Liver (tissue), 9 donors: ENCODE measurements around the gene CASP8AP2. TPM values are rescaled to one million over a fixed set of nuclear protein-coding genes. Genes with fewer than 3 reads are reported as not detected.

Experiments used
- DNase-seq: peaks from one replicate; pipeline ENCODE4 v3.0.0-alpha.2; 2017; ENCODE audit warnings: low spot score
- H3K27ac ChIP-seq, 2 donors: one replicate each; pipeline ENCODE4 v1.7.0; 2013; ENCODE audit warnings: inconsistent platforms in 2 of 2, low read length in 2 of 2, control low read depth in 1 of 2, low read depth in 1 of 2, mild to moderate bottlenecking in 1 of 2
- H3K27me3 ChIP-seq, 4 donors: one replicate each; pipeline versions ENCODE4 v1.6.1 to v1.7.0; 2013; ENCODE audit warnings: low read length in 3 of 4, inconsistent platforms in 1 of 4, mild to moderate bottlenecking in 1 of 4, moderate library complexity in 1 of 4; ENCODE audit not compliant: control insufficient read depth in 4 of 4, insufficient read depth in 4 of 4
- H3K36me3 ChIP-seq, 4 donors: one replicate each; pipeline versions ENCODE4 v1.6.1 to v1.7.0; 2013; ENCODE audit warnings: low read length in 3 of 4, mild to moderate bottlenecking in 3 of 4, low read depth in 1 of 4, moderate library complexity in 1 of 4; ENCODE audit not compliant: control insufficient read depth in 4 of 4, insufficient read depth in 3 of 4
- H3K4me1 ChIP-seq, 4 donors: one replicate each; pipeline versions ENCODE4 v1.6.1 to v1.7.0; 2013; ENCODE audit warnings: low read length in 3 of 4, mild to moderate bottlenecking in 3 of 4, moderate library complexity in 1 of 4; ENCODE audit not compliant: control insufficient read depth in 4 of 4, insufficient read depth in 4 of 4
- H3K4me3 ChIP-seq, 3 donors: one replicate each; pipeline versions ENCODE4 v1.6.1 to v1.7.0; 2013; ENCODE audit warnings: low read length in 3 of 3, control low read depth in 1 of 3, low read depth in 1 of 3, mild to moderate bottlenecking in 1 of 3
- H3K9ac ChIP-seq, 2 donors: one replicate each; pipeline ENCODE4 v1.7.0; 2013; ENCODE audit warnings: low read length in 2 of 2, mild to moderate bottlenecking in 2 of 2, moderate library complexity in 2 of 2, control low read depth in 1 of 2, low read depth in 1 of 2
- H3K9me3 ChIP-seq, 4 donors: one replicate each; pipeline versions ENCODE4 v1.6.1 to v1.7.0; 2013; ENCODE audit warnings: low read length in 3 of 4; ENCODE audit not compliant: control insufficient read depth in 4 of 4
- CTCF ChIP-seq: fragments of 150-350 bp; IDR thresholded peaks from 2 replicates; pipeline ENCODE4 v1.5.1; 2017; ENCODE audit warnings: improper control_type of control experiment, low read depth, low read length; ENCODE audit not compliant: missing input control
- EGR1 ChIP-seq, 2 donors: IDR thresholded peaks; 2 replicates each; pipeline ENCODE4 v1.6.1; 2016 to 2018; ENCODE audit warnings: antibody characterized with exemption in 2 of 2, low read depth in 2 of 2
- FOXA1 ChIP-seq: IDR thresholded peaks from 2 replicates; pipeline ENCODE4 v1.6.1; 2016; ENCODE audit warnings: antibody characterized with exemption
- FOXA2 ChIP-seq: IDR thresholded peaks from 2 replicates; pipeline ENCODE4 v1.6.1; 2016; ENCODE audit warnings: antibody characterized with exemption
- GABPA ChIP-seq, 2 donors: IDR thresholded peaks in 1 of 2; conservative IDR thresholded peaks in 1 of 2; 2 replicates each; pipeline ENCODE4 v1.6.1; 2016; ENCODE audit warnings: antibody characterized with exemption in 2 of 2, mild to moderate bottlenecking in 1 of 2, moderate library complexity in 1 of 2
- HNF4G ChIP-seq: IDR thresholded peaks from 2 replicates; pipeline ENCODE4 v1.6.1; 2016; ENCODE audit warnings: antibody characterized with exemption
- JUND ChIP-seq, 2 donors: IDR thresholded peaks; 2 replicates each; pipeline ENCODE4 v1.6.1; 2016; ENCODE audit warnings: antibody characterized with exemption in 2 of 2
- RAD21 ChIP-seq, 2 donors: IDR thresholded peaks; 2 replicates each; pipeline ENCODE4 v1.6.1; 2016; ENCODE audit warnings: antibody characterized with exemption in 2 of 2, mild to moderate bottlenecking in 2 of 2
- RXRA ChIP-seq, 2 donors: IDR thresholded peaks; 2 replicates each; pipeline ENCODE4 v1.6.1; 2017 to 2018; ENCODE audit warnings: antibody characterized with exemption in 2 of 2, mild to moderate bottlenecking in 1 of 2
- SP1 ChIP-seq: IDR thresholded peaks from 2 replicates; pipeline ENCODE4 v1.6.1; 2018; ENCODE audit warnings: antibody characterized with exemption, mild to moderate bottlenecking
- TAF1 ChIP-seq: conservative IDR thresholded peaks from 2 replicates; pipeline ENCODE4 v1.6.1; 2016; ENCODE audit warnings: antibody characterized with exemption, mild to moderate bottlenecking
- YY1 ChIP-seq: IDR thresholded peaks from 2 replicates; pipeline ENCODE4 v1.6.1; 2016; ENCODE audit warnings: antibody characterized with exemption, mild to moderate bottlenecking
- WGBS: extraction: QIAGEN DNeasy Blood & Tissue Kit; methylation state at CpG from one replicate; pipeline ENCODE4 v1.1.7; 2013; 5-methylcytosine and 5-hydroxymethylcytosine counted together
- polyA plus RNA-seq, 2 donors: library from polyadenylated mRNA; stranded (reverse) in 1 of 2; unstranded in 1 of 2; fragments of 200-250 nt in 1 of 2; fragments of >200 nt in 1 of 2; fragmentation: Nextera tagmentation in 1 of 2; extraction: Ambion mirVana in 1 of 2; gene quantifications; one replicate each; pipeline versions ENCODE4 v1.2.1 to v1.2.3, GENCODE V29; 2013 to 2015
- total RNA-seq, 2 donors: library from RNA; depleted of rRNA; stranded (reverse); fragments of >200 nt; gene quantifications; one replicate each; pipeline ENCODE4 v1.2.3, GENCODE V29; 2014
- TF ChIP-seq, protein P1 (sequence below): IDR thresholded peaks from 2 replicates; pipeline ENCODE4 v1.6.1; 2016; ENCODE audit warnings: antibody characterized with exemption, mild to moderate bottlenecking
- TF ChIP-seq, protein P2 (sequence below): IDR thresholded peaks from 2 replicates; pipeline ENCODE4 v1.6.1; 2016; ENCODE audit warnings: antibody characterized with exemption
- TF ChIP-seq, protein P3 (sequence below): IDR thresholded peaks from 2 replicates; pipeline ENCODE4 v1.6.1; 2016; ENCODE audit warnings: antibody characterized with exemption
- TF ChIP-seq, protein P4 (sequence below): IDR thresholded peaks from 2 replicates; pipeline ENCODE4 v1.6.1; 2016; ENCODE audit warnings: antibody characterized with exemption
- donor health status: healthy.
- donor health status: healthy.
- donor health status: healthy.
- donor health status: healthy.
- donor health status: healthy.

CASP8AP2 gene
- total and polyA plus RNA-seq, 4 donors: 1.9 to 12.2 (median 7.1) TPM

DNA sequence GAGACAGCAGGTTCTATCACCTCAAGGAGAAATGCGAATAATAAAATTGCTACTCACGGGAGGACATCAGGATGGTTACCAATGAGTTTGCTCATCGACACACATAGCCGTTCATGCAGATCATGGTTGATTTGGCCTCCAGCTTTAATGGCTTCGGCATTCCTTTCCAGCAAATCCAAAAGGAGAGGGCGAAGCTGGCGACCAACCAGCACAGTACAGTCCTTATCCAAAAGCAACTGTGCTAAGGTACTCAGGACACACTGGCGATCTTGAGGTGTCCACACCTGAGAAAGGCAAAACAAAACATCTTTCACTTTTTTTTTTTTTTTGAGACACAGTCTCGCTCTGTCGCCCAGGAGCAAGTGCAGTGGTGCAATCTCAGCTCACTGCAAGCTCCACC lies 26.4 kb upstream of the CASP8AP2 start:
- TF ChIP-seq, protein P1, sequence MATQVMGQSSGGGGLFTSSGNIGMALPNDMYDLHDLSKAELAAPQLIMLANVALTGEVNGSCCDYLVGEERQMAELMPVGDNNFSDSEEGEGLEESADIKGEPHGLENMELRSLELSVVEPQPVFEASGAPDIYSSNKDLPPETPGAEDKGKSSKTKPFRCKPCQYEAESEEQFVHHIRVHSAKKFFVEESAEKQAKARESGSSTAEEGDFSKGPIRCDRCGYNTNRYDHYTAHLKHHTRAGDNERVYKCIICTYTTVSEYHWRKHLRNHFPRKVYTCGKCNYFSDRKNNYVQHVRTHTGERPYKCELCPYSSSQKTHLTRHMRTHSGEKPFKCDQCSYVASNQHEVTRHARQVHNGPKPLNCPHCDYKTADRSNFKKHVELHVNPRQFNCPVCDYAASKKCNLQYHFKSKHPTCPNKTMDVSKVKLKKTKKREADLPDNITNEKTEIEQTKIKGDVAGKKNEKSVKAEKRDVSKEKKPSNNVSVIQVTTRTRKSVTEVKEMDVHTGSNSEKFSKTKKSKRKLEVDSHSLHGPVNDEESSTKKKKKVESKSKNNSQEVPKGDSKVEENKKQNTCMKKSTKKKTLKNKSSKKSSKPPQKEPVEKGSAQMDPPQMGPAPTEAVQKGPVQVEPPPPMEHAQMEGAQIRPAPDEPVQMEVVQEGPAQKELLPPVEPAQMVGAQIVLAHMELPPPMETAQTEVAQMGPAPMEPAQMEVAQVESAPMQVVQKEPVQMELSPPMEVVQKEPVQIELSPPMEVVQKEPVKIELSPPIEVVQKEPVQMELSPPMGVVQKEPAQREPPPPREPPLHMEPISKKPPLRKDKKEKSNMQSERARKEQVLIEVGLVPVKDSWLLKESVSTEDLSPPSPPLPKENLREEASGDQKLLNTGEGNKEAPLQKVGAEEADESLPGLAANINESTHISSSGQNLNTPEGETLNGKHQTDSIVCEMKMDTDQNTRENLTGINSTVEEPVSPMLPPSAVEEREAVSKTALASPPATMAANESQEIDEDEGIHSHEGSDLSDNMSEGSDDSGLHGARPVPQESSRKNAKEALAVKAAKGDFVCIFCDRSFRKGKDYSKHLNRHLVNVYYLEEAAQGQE: no peak
- TF ChIP-seq CTCF (no peak), FOXA2 (no peak), GABPA (IDR thresholded peaks at IDR 0.05 in 1 of 2, conservative IDR thresholded peaks at IDR 0.05 in 1 of 2) (no peak), YY1 (no peak), FOXA1 (no peak), JUND (IDR thresholded peaks at IDR 0.05) (no peak)
- TF ChIP-seq, protein P2, sequence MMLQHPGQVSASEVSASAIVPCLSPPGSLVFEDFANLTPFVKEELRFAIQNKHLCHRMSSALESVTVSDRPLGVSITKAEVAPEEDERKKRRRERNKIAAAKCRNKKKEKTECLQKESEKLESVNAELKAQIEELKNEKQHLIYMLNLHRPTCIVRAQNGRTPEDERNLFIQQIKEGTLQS: no peak
- peaks cover 2 to 14% (median 6%) of the 10 kb centered on the region in 4 donors for H3K36me3 ChIP-seq
- no peak overlapping the region for H3K27ac ChIP-seq
- no peak overlapping the region for H3K4me3 ChIP-seq
- no peaks in the 10 kb centered on the region for H3K27me3 ChIP-seq
- 97% methylated on average over 10 of the region's 10 CpGs for WGBS
- DNase-seq: no peak
- no peaks in the 10 kb centered on the region for H3K9me3 ChIP-seq
- no peak overlapping the region for H3K9ac ChIP-seq
- H3K4me1 ChIP-seq: peaks cover 0 to 2% (median 0%) of the 10 kb centered on the region in 4 donors

DNA sequence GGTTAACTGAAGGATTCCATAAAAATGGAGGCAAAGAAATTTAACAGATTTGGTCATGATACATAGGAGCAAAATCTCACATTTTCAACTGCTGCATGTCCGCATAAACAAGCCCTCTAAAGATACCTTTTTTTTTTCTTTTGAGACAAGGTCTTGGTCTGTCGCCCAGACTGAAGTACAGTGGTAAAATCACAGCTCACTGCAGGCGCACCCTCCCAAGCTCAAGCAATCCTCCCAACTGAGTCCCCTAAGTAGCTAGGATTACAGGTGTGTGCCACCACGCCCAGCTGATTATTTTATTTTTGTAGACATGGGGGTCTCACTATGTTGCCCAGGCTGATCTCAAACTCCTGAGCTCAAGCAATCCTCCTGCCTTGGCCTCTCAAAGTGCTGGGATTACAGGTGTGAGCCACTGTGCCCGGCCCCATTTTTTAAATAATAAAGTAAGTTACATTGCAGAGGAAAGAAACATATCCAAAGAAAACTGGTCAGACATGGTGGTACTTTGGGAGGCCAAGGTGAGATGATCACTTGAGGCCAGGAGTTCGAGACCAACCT lies 23.8 kb upstream of the CASP8AP2 start:
- DNase-seq: no peak
- WGBS: 92% methylated on average over 6 of the region's 6 CpGs
- TF ChIP-seq, protein P3, sequence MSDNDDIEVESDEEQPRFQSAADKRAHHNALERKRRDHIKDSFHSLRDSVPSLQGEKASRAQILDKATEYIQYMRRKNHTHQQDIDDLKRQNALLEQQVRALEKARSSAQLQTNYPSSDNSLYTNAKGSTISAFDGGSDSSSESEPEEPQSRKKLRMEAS: no peak
- TF ChIP-seq HNF4G (no peak), RXRA (IDR thresholded peaks at IDR 0.05) (no peak), RAD21 (IDR thresholded peaks at IDR 0.05) (no peak), TAF1 (no peak), GABPA (IDR thresholded peaks at IDR 0.05 in 1 of 2, conservative IDR thresholded peaks at IDR 0.05 in 1 of 2) (no peak), FOXA1 (no peak), FOXA2 (no peak), YY1 (no peak), EGR1 (IDR thresholded peaks at IDR 0.05; ENCODE audit: low read depth in 2 of 2) (no peak), JUND (IDR thresholded peaks at IDR 0.05) (no peak), CTCF (no peak), SP1 (no peak)
- TF ChIP-seq, protein P4, sequence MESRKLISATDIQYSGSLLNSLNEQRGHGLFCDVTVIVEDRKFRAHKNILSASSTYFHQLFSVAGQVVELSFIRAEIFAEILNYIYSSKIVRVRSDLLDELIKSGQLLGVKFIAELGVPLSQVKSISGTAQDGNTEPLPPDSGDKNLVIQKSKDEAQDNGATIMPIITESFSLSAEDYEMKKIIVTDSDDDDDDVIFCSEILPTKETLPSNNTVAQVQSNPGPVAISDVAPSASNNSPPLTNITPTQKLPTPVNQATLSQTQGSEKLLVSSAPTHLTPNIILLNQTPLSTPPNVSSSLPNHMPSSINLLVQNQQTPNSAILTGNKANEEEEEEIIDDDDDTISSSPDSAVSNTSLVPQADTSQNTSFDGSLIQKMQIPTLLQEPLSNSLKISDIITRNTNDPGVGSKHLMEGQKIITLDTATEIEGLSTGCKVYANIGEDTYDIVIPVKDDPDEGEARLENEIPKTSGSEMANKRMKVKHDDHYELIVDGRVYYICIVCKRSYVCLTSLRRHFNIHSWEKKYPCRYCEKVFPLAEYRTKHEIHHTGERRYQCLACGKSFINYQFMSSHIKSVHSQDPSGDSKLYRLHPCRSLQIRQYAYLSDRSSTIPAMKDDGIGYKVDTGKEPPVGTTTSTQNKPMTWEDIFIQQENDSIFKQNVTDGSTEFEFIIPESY: no peak
- TF ChIP-seq, protein P2: no peak

More for the DNA sequence above, 23.8 kb upstream of the CASP8AP2 start:
- H3K4me1 ChIP-seq: peaks cover 0 to 2% (median 0%) of the 10 kb centered on the region in 4 donors
- no peaks in the 10 kb centered on the region for H3K9me3 ChIP-seq
- peaks cover 0 to 9% (median 4%) of the 10 kb centered on the region in 4 donors for H3K36me3 ChIP-seq
- no peak overlapping the region for H3K27ac ChIP-seq
- no peak overlapping the region for H3K4me3 ChIP-seq
- no peaks in the 10 kb centered on the region for H3K27me3 ChIP-seq
- H3K9ac ChIP-seq: no peak overlapping the region
